ENCODE results near the gene CAMK2A.

DNA sequence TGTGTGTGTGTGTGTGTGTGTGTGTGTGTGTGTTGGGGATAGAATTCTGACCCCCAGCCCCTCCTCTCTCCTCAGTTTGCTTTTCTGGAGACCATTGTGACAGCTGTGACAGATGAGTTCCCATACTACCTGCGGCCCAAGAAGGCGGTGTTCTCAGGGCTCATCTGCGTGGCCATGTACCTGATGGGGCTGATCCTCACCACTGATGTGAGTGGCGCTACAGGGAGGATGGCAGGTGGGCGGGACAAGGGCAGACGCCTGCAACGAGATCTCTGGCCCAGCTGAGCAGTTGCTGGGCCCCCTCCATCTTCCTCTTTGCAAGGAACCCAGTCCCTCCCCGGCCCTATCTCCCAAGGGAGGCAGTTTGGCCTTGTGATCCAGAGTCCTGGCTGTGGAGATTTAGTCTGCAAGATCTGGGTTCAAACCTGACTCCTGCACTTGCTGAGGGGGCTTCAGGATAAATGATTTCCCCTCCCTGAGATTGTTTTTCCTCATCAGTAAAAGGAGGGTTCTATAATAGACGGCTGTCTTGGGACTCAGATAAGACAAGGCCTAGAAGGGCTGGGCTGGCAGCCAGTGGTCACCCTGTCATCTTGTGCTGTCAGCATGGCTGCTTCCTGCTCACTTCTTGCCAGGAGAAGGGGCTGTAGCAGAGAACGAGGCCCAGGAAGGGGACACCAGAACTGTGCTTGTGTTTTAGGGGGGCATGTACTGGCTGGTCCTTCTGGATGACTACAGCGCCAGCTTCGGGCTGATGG, 85.6 kb downstream of the CAMK2A start:
- TF ChIP-seq CTCF (conservative IDR thresholded peaks at IDR 0.05; ENCODE audit: low read depth in 2 of 2): no peak
- no peak for TF ChIP-seq JUNB (IDR thresholded peaks at IDR 0.05; ENCODE audit: unreplicated experiment)
- TF ChIP-seq POLR2AphosphoS5 (IDR thresholded peaks at IDR 0.05; ENCODE audit: low read depth): no peak
- TF ChIP-seq EZH2 (IDR thresholded peaks at IDR 0.05; ENCODE audit: low read depth, unreplicated experiment): no peak
- TF ChIP-seq CREB1 (CRISPR knock-in tag; IDR thresholded peaks at IDR 0.05; ENCODE audit: low read depth): no peak
- TF ChIP-seq, protein P1, sequence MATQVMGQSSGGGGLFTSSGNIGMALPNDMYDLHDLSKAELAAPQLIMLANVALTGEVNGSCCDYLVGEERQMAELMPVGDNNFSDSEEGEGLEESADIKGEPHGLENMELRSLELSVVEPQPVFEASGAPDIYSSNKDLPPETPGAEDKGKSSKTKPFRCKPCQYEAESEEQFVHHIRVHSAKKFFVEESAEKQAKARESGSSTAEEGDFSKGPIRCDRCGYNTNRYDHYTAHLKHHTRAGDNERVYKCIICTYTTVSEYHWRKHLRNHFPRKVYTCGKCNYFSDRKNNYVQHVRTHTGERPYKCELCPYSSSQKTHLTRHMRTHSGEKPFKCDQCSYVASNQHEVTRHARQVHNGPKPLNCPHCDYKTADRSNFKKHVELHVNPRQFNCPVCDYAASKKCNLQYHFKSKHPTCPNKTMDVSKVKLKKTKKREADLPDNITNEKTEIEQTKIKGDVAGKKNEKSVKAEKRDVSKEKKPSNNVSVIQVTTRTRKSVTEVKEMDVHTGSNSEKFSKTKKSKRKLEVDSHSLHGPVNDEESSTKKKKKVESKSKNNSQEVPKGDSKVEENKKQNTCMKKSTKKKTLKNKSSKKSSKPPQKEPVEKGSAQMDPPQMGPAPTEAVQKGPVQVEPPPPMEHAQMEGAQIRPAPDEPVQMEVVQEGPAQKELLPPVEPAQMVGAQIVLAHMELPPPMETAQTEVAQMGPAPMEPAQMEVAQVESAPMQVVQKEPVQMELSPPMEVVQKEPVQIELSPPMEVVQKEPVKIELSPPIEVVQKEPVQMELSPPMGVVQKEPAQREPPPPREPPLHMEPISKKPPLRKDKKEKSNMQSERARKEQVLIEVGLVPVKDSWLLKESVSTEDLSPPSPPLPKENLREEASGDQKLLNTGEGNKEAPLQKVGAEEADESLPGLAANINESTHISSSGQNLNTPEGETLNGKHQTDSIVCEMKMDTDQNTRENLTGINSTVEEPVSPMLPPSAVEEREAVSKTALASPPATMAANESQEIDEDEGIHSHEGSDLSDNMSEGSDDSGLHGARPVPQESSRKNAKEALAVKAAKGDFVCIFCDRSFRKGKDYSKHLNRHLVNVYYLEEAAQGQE (IDR thresholded peaks at IDR 0.05; ENCODE audit: unreplicated experiment): no peak
- no peak for TF ChIP-seq EZH2phosphoT487 (IDR thresholded peaks at IDR 0.05; ENCODE audit: unreplicated experiment)
- no peak for TF ChIP-seq ETS1 (IDR thresholded peaks at IDR 0.05)
- TF ChIP-seq ZNF462 (CRISPR knock-in tag; IDR thresholded peaks at IDR 0.05): no peak
- no peak for TF ChIP-seq ZNF114 (CRISPR knock-in tag; IDR thresholded peaks at IDR 0.05)
- TF ChIP-seq ZNF331 (CRISPR knock-in tag; IDR thresholded peaks at IDR 0.05; ENCODE audit: low read depth): no peak
